ENCODE results near the gene HES5. TPM values are rescaled to one million over a fixed set of nuclear protein-coding genes. Genes with fewer than 3 reads are reported as not detected.

Gene HES5
- polyA plus RNA-seq, 1 of the 3 experiments (the other 2 are of a cell fraction) = 0.03 TPM

DNA sequence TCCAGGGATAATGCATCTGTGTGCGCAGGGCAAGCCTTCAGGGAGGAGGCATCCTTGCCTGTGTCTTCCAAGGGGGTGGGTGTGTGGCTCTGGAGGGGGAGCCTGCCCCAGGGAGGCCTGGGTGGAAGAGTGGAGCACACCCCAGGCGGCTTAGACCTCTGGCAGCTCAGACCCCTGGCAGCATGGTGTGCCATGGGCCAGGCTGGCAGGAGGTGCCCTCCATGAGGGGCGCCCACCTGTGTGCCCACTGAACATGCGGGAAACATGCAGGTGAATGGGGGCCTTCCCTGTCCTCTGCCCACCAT, 2.6 kb downstream of the HES5 start (continued):
- no peak for TF ChIP-seq IRF3 (IDR thresholded peaks at IDR 0.05; ENCODE audit: low read depth, low read length)

DNA sequence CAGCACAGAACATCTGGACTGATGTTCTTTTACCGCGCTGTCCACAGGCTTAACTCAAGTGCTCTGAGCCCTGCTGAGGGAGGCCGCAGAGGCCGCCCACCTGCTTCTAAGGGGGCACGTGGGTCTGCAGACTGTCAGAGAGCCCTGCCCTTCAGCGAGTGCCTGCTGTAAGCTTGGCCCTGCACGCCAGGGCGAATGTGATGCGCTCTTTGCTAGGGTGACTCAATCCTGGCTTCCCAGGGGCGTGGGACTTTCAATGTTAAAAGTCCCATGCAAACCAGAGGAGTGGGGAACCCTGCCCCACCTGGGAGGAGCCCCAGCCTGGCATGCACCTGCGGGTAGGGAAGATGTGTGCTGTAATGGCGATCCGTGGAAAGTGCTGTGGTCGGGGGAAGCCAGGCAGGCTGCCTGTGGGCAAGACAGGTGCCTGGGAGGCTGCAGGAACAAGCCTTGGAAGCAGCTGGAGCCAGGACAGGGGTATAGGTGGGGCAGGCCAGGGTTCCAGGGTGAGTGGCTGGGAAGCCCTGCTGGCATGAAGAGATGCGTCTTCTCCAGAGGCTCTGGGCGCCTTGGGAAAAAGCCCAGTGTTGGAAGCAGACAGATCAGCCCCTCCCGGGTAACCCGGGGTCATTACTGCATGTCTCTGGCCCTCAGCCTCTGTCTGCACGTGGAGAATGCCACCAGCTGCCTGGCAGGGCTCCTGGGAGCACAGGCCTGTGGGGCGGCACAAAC, 3.1 kb downstream of the HES5 start:
- peaks cover 37% of the 10 kb centered on the region for H3K79me2 ChIP-seq (ENCODE audit: insufficient read depth)
- no peaks in the 10 kb centered on the region for H3K9me3 ChIP-seq
- 53% methylated on average over 11 of the region's 20 CpGs for WGBS (ENCODE audit: low lambda C conversion rate)
- CTCF ChIA-PET = interaction anchor here (0.8 to 5.2 kb wide), 8 partner anchors 12 to 112 kb away, joined by 3 to 25 read pairs (median 4); no protein-coding TSS in a partner anchor
- H3K9ac ChIP-seq = no peak overlapping the region
- H3K4me3 ChIP-seq (ENCODE audit: low read depth in 2 of 2, low read length in 1 of 2) = peak overlapping the region in 1 of 2 experiments; percentile 93; a peak in 2 of 4 replicates
- POLR2A ChIA-PET = interaction anchor here (0.5 to 3.4 kb wide), 4 partner anchors 17 to 135 kb away, joined by 3 to 19 read pairs (median 6); partner anchors contain the start of genes MORN1 and RER1
- peak overlapping the region in 1 of 2 experiments; percentile 14; a peak in 1 of 4 replicates for H3K27ac ChIP-seq (ENCODE audit: low read depth in 2 of 2, low read length in 1 of 2)
- peaks cover 0 to 45% of the 10 kb centered on the region in 2 experiments; a peak in 3 of 4 replicates for H3K4me1 ChIP-seq (ENCODE audit: control insufficient read depth in 1 of 2, insufficient read depth in 2 of 2, low read depth in 1 of 2, low read length in 1 of 2)
- H3K36me3 ChIP-seq (replicated peaks in 1 of 2; ENCODE audit: control insufficient read depth in 1 of 2, insufficient read depth in 2 of 2, low read length in 1 of 2) = peaks cover 0 to 5% of the 10 kb centered on the region in 2 experiments
- H3K27me3 ChIP-seq (ENCODE audit: insufficient read depth) = peaks cover 6% of the 10 kb centered on the region; the same call in 1 of the 2 replicates
- no peaks in the 10 kb centered on the region for H3K9me2 ChIP-seq
- no peaks in the 10 kb centered on the region for H3F3A ChIP-seq (replicated peaks; ENCODE audit: insufficient read depth)
- TF ChIP-seq MXI1 (IDR thresholded peaks at IDR 0.05; ENCODE audit: low read depth, low read length) = peak; percentile 93
- TF ChIP-seq, protein P1, sequence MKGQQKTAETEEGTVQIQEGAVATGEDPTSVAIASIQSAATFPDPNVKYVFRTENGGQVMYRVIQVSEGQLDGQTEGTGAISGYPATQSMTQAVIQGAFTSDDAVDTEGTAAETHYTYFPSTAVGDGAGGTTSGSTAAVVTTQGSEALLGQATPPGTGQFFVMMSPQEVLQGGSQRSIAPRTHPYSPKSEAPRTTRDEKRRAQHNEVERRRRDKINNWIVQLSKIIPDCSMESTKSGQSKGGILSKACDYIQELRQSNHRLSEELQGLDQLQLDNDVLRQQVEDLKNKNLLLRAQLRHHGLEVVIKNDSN (IDR thresholded peaks at IDR 0.05; ENCODE audit: borderline replicate concordance, low read depth) = peak; percentile 18; the same call in 1 of the 2 replicates
- TF ChIP-seq TCF12 (IDR thresholded peaks at IDR 0.05) = no peak
- peaks cover 34% of the 10 kb centered on the region for H4K20me1 ChIP-seq (ENCODE audit: insufficient read depth)
- DNase-seq = no peak
- no peak overlapping the region for H2AFZ ChIP-seq (ENCODE audit: low read depth)
- H3K4me2 ChIP-seq = peak overlapping the region; percentile 28; the same call in 1 of the 2 replicates

DNA sequence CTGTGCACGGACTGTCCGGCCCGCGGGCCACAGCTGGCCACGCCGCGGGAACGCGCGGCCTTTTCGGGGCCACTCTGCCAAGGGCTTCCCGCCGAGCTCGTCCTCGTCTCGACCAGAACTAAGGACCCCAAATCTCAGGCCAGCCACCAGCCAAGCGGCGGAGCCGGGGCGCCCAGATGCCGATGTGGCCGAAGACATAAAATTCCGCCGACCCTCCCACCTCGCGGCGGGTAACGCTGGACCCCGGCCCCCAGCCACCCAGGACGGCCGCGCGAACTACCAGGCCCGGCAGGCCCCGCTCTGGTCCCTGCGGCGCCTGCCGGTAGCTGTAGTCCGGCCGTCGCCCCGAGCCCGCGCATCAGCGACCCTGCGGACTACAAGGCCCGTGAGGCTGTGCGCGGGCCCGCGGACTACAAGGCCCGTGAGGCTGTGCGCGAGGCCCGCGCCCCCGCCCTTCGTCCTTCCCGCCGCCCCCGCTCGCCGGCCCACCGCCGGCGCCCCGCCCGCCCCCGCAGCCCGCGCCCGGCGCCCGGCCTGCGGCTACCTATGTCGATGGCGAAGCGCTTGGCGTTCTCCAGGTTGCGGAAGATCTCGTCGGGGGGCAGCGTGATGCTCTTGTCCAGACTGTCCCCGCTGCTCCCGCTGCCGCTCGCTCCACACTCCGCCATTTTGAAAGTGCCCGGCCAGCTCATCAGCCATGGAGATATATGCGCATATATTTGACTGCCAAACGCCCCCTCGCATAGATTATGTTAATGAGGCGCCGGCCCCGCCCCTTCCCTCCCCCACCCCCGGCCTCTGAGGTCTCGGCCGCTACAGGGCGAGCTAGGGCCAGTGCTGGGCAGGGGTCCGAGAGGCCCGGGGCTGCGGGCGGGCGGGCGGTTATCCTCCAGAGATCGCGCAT, 3.9 kb downstream of the HES5 start, which contains the start of gene PANK4:
TSS of gene PANK4 (minus strand) at position 677 of the 904 bp plus-strand sequence. CDS start at position 668, 9 bp downstream.
- peak; percentile 96 for DNase-seq
- Histone ChIP-seq H3K27me3 (ENCODE audit: insufficient read depth) (peaks cover 6% of the 10 kb centered on the region; the same call in 1 of the 2 replicates), H3K9me3 (no peaks in the 10 kb centered on the region), H3K4me3 (ENCODE audit: low read depth in 2 of 2, low read length in 1 of 2) (peak within 1 kb of the TSS; percentile 70 to 93), H3K9me2 (no peaks in the 10 kb centered on the region), H3F3A (replicated peaks; ENCODE audit: insufficient read depth) (no peaks in the 10 kb centered on the region), H3K4me2 (peak within 1 kb of the TSS; percentile 83), H3K79me2 (ENCODE audit: insufficient read depth) (peaks cover 40% of the 10 kb centered on the region), H3K9ac (peak within 1 kb of the TSS; percentile 76), H3K36me3 (replicated peaks in 1 of 2; ENCODE audit: control insufficient read depth in 1 of 2, insufficient read depth in 2 of 2, low read length in 1 of 2) (peaks cover under 1 to 12% of the 10 kb centered on the region in 2 experiments), H3K4me1 (ENCODE audit: control insufficient read depth in 1 of 2, insufficient read depth in 2 of 2, low read depth in 1 of 2, low read length in 1 of 2) (peaks cover 0 to 45% of the 10 kb centered on the region in 2 experiments; a peak in 3 of 4 replicates), H3K27ac (ENCODE audit: low read depth in 2 of 2, low read length in 1 of 2) (peak within 1 kb of the TSS; percentile 24 to 87; a peak in 3 of 4 replicates), H2AFZ (ENCODE audit: low read depth) (no peak within 1 kb of the TSS), H4K20me1 (ENCODE audit: insufficient read depth) (peaks cover 38% of the 10 kb centered on the region)
- TF ChIP-seq, protein P1 (IDR thresholded peaks at IDR 0.05; ENCODE audit: borderline replicate concordance, low read depth) = no peak
- TF ChIP-seq MXI1 (IDR thresholded peaks at IDR 0.05; ENCODE audit: low read depth, low read length) = peak; percentile 5; the same call in 1 of the 2 replicates
- peak; percentile 71 for TF ChIP-seq POLR2AphosphoS5 (IDR thresholded peaks at IDR 0.05; ENCODE audit: low read depth, low read length)
- peak; percentile 68; the same call in 1 of the 2 replicates for TF ChIP-seq TAF1 (IDR thresholded peaks at IDR 0.05; ENCODE audit: borderline replicate concordance, low read depth, low read length)
- no peak for TF ChIP-seq RXRA (IDR thresholded peaks at IDR 0.05; ENCODE audit: borderline replicate concordance, low read depth)
- 0 out of 2 replicates have a peak, but pooled peaks have one; percentile 8 for TF ChIP-seq SMC3 (IDR thresholded peaks at IDR 0.05; ENCODE audit: low read depth, low read length)
- peak; percentile 86 for TF ChIP-seq YY1 (IDR thresholded peaks at IDR 0.05; ENCODE audit: low read depth)
- TF ChIP-seq SIN3A (IDR thresholded peaks at IDR 0.05; ENCODE audit: borderline replicate concordance, low read depth, low read length) = no peak
- TF ChIP-seq CHD2 (IDR thresholded peaks at IDR 0.05; ENCODE audit: low read length, partially characterized antibody) = peak; percentile 93
- TF ChIP-seq NRF1 (IDR thresholded peaks at IDR 0.05; ENCODE audit: low read depth, low read length) = 0 out of 2 replicates have a peak, but pooled peaks have one; percentile 12
- TF ChIP-seq TEAD4 (IDR thresholded peaks at IDR 0.05; ENCODE audit: borderline replicate concordance, insufficient read depth) = 0 out of 2 replicates have a peak, but pooled peaks have one; percentile 8
- ChIA-PET POLR2A (interaction anchor here (0.5 to 3.4 kb wide), 10 partner anchors 10 to 135 kb away, joined by 3 to 19 read pairs (median 3); partner anchors contain the start of genes MORN1 and RER1), CTCF (interaction anchor here (0.9 to 5.2 kb wide), 6 partner anchors 22 to 351 kb away, joined by 3 to 25 read pairs (median 4); no protein-coding TSS in a partner anchor)
- WGBS (ENCODE audit: low lambda C conversion rate) = 6% methylated on average over 7 of the region's 107 CpGs

Data from SK-N-SH (cell line).